Keratinocyte (primary cell): ENCODE results near the gene SYMPK.

Experiments
- EZH2 ChIP-seq: IDR thresholded peaks from one replicate; pipeline ENCODE4 v1.6.1; 2012; ENCODE audit warnings: inconsistent platforms, mild to moderate bottlenecking, low read length, moderate library complexity
- TF ChIP-seq, protein P1 (sequence below), 3 experiments: IDR thresholded peaks in 1 of 3; conservative IDR thresholded peaks in 1 of 3; optimal IDR thresholded peaks in 1 of 3; 2 replicates in 2 of 3; 3 replicates in 1 of 3; pipeline versions ENCODE3 to v1.5.1; 2011; ENCODE audit warnings: low read length in 3 of 3, mild to moderate bottlenecking in 3 of 3, moderate library complexity in 2 of 3, control low read depth in 1 of 3, inconsistent platforms in 1 of 3; ENCODE audit not compliant: insufficient read depth in 2 of 3; ENCODE audit errors: extremely low read depth in 1 of 3

DNA sequence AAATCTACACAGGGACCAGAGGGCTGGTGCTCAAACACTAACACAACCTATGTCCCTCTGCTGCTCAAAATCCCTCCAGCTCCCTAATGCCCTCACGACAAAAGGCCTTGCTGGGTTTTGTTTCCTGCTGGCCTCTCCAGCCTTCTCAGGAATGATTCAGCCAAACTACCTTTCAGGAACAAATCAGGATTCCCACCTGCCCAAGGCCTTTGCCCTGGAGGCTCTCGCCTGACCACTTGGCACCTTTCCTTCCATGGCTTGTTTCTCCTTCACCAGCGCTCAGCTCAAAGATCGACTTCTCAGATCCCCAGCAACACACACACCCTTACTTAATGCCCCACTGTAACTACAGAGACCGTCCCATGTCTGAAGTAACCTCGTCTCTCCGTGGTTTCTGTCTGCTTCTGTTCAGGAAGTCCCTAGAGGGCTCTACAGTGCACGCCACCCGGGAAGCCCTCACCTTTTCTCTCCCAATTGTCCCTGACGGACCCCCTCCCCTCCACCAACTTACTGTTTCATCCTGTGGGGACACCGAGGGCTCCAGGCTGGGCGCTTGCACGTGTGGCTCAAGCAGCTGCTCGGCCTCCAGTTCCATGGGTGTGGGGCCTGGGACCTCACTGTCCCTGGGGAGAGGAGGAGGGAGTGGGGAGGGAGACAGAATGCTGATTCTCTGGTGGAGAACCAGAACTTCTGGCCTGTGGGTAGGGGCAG lies 90.7 kb downstream of the SYMPK start:
- TF ChIP-seq EZH2, result no peak
- TF ChIP-seq, protein P1, sequence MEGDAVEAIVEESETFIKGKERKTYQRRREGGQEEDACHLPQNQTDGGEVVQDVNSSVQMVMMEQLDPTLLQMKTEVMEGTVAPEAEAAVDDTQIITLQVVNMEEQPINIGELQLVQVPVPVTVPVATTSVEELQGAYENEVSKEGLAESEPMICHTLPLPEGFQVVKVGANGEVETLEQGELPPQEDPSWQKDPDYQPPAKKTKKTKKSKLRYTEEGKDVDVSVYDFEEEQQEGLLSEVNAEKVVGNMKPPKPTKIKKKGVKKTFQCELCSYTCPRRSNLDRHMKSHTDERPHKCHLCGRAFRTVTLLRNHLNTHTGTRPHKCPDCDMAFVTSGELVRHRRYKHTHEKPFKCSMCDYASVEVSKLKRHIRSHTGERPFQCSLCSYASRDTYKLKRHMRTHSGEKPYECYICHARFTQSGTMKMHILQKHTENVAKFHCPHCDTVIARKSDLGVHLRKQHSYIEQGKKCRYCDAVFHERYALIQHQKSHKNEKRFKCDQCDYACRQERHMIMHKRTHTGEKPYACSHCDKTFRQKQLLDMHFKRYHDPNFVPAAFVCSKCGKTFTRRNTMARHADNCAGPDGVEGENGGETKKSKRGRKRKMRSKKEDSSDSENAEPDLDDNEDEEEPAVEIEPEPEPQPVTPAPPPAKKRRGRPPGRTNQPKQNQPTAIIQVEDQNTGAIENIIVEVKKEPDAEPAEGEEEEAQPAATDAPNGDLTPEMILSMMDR (optimal IDR thresholded peaks at IDR 0.05 in 1 of 3, IDR thresholded peaks at IDR 0.05 in 1 of 3, conservative IDR thresholded peaks at IDR 0.05 in 1 of 3; ENCODE audit: extremely low read depth in 1 of 3, insufficient read depth in 2 of 3, low read length in 3 of 3), result no peak
